ENCODE measurements around the gene NLRC5.

- no peak for TF ChIP-seq POLR2A (IDR thresholded peaks at IDR 0.05; ENCODE audit: low read depth)
- no peak for TF ChIP-seq CTCF (IDR thresholded peaks at IDR 0.05)
These were observed 4.7 kb upstream of the NLRC5 start for GRCh38 chr16:56984639-56985038.

Measured in esophagus muscularis mucosa (tissue), 3 donors.